ENCODE results near the gene FTO. TPM values are rescaled to one million over a fixed set of nuclear protein-coding genes. Genes with fewer than 3 reads are reported as not detected.

The FTO gene
- total and polyA plus RNA-seq, 9 donors, result 45.0 to 71.1 (median 55.6) TPM

DNA sequence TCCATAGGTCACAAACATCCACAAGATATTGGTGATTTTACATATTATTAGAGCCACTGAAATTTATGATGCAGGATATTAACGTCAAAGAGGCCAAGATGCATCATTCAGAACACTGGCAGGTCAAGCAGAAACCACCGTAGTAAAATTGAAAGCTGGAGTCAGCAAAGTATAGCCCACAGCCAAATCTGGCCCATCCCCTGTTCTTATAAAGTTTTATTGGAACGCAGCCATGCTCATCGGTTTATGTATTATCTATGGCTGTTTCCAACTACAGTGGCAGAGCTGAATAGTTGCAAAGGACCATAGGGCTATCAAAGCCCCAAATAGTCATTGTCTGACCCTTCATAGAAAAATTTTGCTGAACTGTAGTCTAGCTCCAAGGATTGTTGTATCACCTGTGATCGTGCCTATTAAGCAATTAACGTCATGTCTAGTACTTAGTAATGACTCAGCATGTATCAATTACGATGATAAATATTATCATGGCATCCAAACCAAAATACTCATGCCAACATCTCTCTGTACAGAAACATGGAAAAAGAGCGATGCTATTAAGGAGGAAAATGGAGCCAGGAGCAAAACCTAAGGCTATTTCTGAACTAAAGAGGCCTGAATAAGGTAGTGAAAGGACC lies 417.0 kb downstream of the FTO start:
- H3K27ac ChIP-seq (ENCODE audit: low read length), result no peak overlapping the region
- DNase-seq, result no peak
- 76% methylated on average over 2 of the region's 8 CpGs for WGBS (ENCODE audit: insufficient coverage)
- no peaks in the 10 kb centered on the region for H3K4me1 ChIP-seq (ENCODE audit: control insufficient read depth, insufficient read depth, low read length)
- no peaks in the 10 kb centered on the region for H3K9me3 ChIP-seq (replicated peaks; ENCODE audit: control insufficient read depth, low read depth, low read length)
- H3K27me3 ChIP-seq (ENCODE audit: control insufficient read depth, insufficient read depth, low read length), result no peaks in the 10 kb centered on the region
- H3K36me3 ChIP-seq (ENCODE audit: control insufficient read depth, insufficient read depth, low read length), result no peaks in the 10 kb centered on the region
- no peak overlapping the region for H3K4me3 ChIP-seq (ENCODE audit: low read length)

DNA sequence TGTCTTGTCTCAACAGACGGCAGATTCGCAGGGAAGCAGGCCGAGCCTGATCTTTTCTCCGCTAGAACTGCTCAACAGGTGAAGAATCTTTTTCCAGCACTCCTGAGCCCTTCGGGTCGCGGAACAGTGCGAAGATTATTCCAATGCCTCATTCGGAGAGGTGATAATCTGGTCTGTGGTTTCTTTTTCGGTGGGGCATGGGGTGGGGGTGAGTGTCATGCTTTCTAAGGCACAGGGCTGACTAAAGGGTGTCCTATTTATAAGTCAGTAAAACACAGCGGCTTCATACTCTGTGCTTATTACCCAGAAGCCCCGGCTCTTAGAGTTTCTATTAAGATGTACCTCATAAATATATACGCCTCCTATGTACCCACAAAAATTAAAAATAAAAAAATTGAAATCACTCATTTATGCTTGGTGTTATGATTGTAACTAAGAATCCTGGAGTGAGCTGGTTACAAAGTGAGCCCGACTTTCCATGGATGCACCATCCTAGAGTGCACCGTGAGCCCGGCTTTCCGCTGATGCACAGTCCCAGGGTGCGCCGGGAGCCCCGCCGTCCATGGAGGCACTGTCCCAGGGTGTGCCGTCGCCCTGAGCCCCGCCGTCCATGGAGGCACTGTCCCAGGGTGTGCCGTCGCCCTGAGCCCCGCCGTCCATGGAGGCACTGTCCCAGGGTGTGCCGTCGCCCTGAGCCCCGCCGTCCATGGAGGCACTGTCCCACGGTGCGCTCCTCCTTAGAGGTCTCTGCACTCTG lies 417.8 kb downstream of the FTO start:
- Histone ChIP-seq H3K9me3 (replicated peaks; ENCODE audit: control insufficient read depth, low read depth, low read length) (no peaks in the 10 kb centered on the region), H3K4me3 (ENCODE audit: low read length) (no peak overlapping the region), H3K4me1 (ENCODE audit: control insufficient read depth, insufficient read depth, low read length) (no peaks in the 10 kb centered on the region), H3K36me3 (ENCODE audit: control insufficient read depth, insufficient read depth, low read length) (no peaks in the 10 kb centered on the region), H3K27ac (ENCODE audit: low read length) (no peak overlapping the region), H3K27me3 (ENCODE audit: control insufficient read depth, insufficient read depth, low read length) (peaks cover 2% of the 10 kb centered on the region)
- 94% methylated on average over 21 of the region's 35 CpGs for WGBS (ENCODE audit: insufficient coverage)
- DNase-seq, result no peak

DNA sequence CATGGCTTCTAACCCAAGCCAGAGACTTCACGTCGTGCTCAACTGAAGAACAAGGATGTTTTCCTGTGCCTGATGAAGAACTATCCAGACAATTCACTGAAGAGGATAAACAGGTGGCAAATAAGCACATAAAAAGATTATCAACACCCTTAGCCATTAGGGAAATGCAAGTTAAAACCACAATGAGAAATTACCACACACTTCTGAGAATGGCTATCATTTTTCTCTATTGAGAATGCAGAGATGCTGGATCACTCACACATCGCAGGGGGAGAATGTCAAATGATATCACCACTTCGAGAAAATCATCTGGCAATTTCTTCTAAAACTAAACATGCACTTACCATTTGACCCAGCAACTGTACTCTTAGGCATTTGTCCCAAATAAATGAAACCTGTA lies 419.8 kb downstream of the FTO start:
- Histone ChIP-seq H3K4me3 (ENCODE audit: low read length) (no peak overlapping the region), H3K9me3 (replicated peaks; ENCODE audit: control insufficient read depth, low read depth, low read length) (no peaks in the 10 kb centered on the region), H3K27me3 (ENCODE audit: control insufficient read depth, insufficient read depth, low read length) (peaks cover 2% of the 10 kb centered on the region), H3K4me1 (ENCODE audit: control insufficient read depth, insufficient read depth, low read length) (no peaks in the 10 kb centered on the region), H3K27ac (ENCODE audit: low read length) (no peak overlapping the region), H3K36me3 (ENCODE audit: control insufficient read depth, insufficient read depth, low read length) (no peaks in the 10 kb centered on the region)
- DNase-seq, result no peak
- 30% methylated on average over 2 of the region's 4 CpGs for WGBS (ENCODE audit: insufficient coverage)

DNA sequence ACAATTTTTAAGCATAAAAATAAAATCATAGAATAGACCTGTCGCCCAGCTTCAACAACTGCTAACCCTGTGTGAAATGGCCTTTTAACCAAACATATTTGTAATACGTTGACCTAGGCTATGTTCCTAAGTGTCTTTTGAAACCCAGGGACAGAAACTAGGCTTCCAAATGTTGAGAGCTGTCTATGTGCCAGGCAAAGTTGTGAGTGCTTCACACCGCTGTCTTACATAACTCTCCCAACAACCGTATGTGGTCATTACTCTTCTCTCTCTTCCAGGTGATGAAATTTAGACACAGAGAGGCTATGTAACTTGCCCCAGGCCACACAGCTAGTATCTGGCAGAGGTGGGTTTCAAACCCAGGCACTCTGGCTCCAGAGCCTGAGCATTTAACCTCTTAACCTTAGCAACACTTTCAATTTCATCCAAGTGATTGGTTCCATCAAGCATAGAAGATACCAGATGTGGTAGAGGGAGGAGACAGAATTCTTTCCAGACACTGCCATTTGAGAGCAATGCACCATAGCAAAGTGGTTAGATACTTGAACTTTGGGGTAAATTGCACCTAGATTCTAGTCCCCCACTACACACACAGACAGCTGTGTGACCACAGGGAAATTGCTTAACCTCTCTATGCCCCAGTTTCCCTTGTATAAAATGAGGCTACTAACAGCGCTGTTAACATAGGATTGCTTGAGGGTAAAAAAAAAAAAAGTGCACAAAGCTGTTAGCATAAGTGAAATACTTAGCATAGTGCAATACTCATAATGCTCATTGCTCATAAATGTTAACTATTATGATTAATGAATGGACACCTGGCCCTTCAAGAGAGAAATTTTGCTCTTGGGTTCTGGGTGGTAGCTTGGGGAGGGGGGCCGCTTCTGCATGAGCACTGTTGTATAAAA lies 422.0 kb downstream of the FTO start:
- H3K27ac ChIP-seq (ENCODE audit: low read length), result no peak overlapping the region
- DNase-seq, result no peak
- no peaks in the 10 kb centered on the region for H3K36me3 ChIP-seq (ENCODE audit: control insufficient read depth, insufficient read depth, low read length)
- H3K27me3 ChIP-seq (ENCODE audit: control insufficient read depth, insufficient read depth, low read length), result peaks cover 2% of the 10 kb centered on the region
- H3K9me3 ChIP-seq (replicated peaks; ENCODE audit: control insufficient read depth, low read depth, low read length), result no peaks in the 10 kb centered on the region
- no peak overlapping the region for H3K4me3 ChIP-seq (ENCODE audit: low read length)
- WGBS (ENCODE audit: insufficient coverage), result 87% methylated on average over 4 of the region's 6 CpGs
- no peaks in the 10 kb centered on the region for H3K4me1 ChIP-seq (ENCODE audit: control insufficient read depth, insufficient read depth, low read length)

DNA sequence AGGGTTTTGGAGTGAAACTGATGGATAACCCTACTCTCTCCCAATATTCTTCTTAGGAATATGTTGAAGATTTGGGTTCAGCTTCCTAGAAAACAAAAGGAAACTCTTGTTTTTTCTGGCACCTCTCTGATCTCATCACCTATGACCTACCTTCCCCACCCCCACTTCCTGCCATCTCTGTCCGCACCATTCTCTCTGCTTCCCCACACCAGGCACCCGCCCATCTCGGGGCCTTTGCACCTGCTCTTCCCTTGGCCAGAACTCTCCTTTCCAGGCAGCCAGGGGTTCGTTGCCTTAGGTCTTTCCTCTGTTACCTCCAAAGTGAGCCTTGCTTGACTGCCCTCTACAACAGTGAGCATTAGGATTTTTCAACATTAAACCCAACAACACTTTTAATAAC lies 423.0 kb downstream of the FTO start:
- 63% methylated on average over 4 of the region's 4 CpGs for WGBS (ENCODE audit: insufficient coverage)
- no peak overlapping the region for H3K27ac ChIP-seq (ENCODE audit: low read length)
- no peaks in the 10 kb centered on the region for H3K4me1 ChIP-seq (ENCODE audit: control insufficient read depth, insufficient read depth, low read length)
- no peak overlapping the region for H3K4me3 ChIP-seq (ENCODE audit: low read length)
- H3K27me3 ChIP-seq (ENCODE audit: control insufficient read depth, insufficient read depth, low read length), result peaks cover 2% of the 10 kb centered on the region
- no peaks in the 10 kb centered on the region for H3K36me3 ChIP-seq (ENCODE audit: control insufficient read depth, insufficient read depth, low read length)
- DNase-seq, result no peak
- no peaks in the 10 kb centered on the region for H3K9me3 ChIP-seq (replicated peaks; ENCODE audit: control insufficient read depth, low read depth, low read length)

DNA sequence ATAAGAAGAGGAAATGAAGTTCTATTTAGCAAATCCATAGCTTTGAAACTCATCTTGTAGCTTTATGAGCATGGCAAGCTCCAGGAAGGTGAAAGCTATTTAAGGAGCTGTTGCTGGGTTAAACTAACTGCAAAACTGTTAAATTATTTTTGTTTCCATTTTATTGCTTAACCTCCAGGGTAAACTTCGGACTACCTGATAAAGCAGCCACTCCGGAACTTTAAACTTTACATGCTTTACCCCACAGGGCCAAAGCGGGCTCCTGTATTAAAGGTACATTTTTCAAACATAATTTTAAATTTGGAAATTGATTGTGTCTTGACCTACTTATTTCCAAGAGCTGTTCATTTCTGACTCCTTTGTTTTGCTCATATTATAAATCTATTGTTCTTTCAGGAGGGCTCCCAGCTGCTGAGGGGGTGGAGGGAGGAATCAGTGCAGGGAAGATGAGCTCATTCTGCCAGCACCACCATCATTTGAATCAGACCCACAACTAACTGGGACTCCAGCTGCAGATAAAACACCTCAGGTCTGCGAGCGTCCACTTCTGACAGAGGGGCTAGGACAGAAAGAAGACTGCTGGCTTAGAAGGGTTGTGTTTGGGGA lies 424.8 kb downstream of the FTO start:
- H3K27ac ChIP-seq (ENCODE audit: low read length), result no peak overlapping the region
- WGBS (ENCODE audit: insufficient coverage), result no CpG with 5 or more reads among the region's 5 CpGs
- H3K27me3 ChIP-seq (ENCODE audit: control insufficient read depth, insufficient read depth, low read length), result peaks cover 2% of the 10 kb centered on the region
- no peak for DNase-seq
- H3K9me3 ChIP-seq (replicated peaks; ENCODE audit: control insufficient read depth, low read depth, low read length), result no peaks in the 10 kb centered on the region
- no peaks in the 10 kb centered on the region for H3K4me1 ChIP-seq (ENCODE audit: control insufficient read depth, insufficient read depth, low read length)
- H3K36me3 ChIP-seq (ENCODE audit: control insufficient read depth, insufficient read depth, low read length), result no peaks in the 10 kb centered on the region
- no peak overlapping the region for H3K4me3 ChIP-seq (ENCODE audit: low read length)

DNA sequence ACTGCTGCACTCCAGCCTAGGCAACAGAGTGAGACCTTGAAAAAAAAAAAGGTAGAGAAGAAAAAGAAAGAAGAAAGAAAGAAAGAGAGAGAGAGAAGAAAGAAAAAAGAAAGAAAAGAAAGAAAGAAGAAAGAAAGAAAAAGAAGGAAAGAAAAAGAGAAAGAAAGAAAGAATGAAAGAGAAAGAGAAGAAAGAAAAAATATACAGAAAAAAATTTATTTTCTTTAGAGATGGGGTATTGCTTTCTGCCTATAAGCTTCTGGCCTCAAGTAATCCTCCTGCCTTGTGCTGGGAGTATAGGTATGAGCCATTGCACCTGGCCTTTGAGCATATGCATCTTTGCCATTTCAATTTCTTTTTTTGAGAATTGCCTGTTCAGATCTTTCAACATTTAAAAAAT lies 425.9 kb downstream of the FTO start:
- no peaks in the 10 kb centered on the region for H3K4me1 ChIP-seq (ENCODE audit: control insufficient read depth, insufficient read depth, low read length)
- no peaks in the 10 kb centered on the region for H3K36me3 ChIP-seq (ENCODE audit: control insufficient read depth, insufficient read depth, low read length)
- H3K27ac ChIP-seq (ENCODE audit: low read length), result no peak overlapping the region
- peaks cover 2% of the 10 kb centered on the region for H3K27me3 ChIP-seq (ENCODE audit: control insufficient read depth, insufficient read depth, low read length)
- no peak overlapping the region for H3K4me3 ChIP-seq (ENCODE audit: low read length)
- DNase-seq, result no peak
- no peaks in the 10 kb centered on the region for H3K9me3 ChIP-seq (replicated peaks; ENCODE audit: control insufficient read depth, low read depth, low read length)

DNA sequence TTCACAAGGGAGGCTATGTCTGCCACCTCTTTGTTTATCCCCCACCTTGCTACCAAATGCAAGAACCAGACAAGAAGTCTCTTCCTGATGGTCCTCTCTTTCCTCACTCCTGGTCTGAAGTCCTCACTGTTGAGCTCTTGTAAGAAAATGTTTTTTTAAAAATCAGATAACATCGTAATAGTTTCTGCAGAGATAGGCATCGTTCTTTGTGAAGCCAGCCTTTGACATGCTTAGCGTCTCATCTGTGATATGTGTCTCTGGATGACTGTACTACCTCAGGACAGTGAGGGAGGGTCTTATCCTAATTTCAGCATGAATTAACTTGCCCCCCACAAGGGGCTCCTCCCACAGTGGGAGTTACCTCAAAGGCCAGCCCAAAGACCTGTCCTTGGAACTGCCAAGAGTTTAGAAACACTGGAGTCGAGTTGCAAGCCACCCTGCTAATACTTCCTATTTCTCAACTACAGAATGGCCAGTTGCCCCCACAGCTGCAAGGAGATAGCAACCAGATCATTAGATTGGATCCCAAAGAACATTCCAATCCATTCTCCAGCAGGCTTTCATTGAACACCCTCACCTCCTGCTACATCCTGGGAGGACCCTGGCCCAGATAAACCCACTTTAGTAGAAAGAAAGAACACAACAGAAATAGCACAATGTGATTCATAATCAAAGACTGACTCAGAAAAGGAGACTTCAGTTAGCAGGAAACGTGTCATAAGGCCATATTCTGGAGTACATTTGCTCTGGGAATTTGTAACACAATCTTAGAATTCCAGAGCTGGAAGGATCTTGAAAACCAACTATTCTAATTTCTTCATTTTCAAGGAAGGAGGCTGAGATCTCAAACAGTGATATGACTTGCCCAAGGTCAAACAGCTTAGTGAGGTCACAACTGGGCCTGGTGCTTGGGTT lies 431.7 kb downstream of the FTO start:
- Histone ChIP-seq H3K27me3 (ENCODE audit: control insufficient read depth, insufficient read depth, low read length) (no peaks in the 10 kb centered on the region), H3K27ac (ENCODE audit: low read length) (no peak overlapping the region), H3K4me1 (ENCODE audit: control insufficient read depth, insufficient read depth, low read length) (no peaks in the 10 kb centered on the region), H3K36me3 (ENCODE audit: control insufficient read depth, insufficient read depth, low read length) (no peaks in the 10 kb centered on the region), H3K9me3 (replicated peaks; ENCODE audit: control insufficient read depth, low read depth, low read length) (peaks cover 2% of the 10 kb centered on the region), H3K4me3 (ENCODE audit: low read length) (no peak overlapping the region)
- 25% methylated on average over 1 of the region's 5 CpGs for WGBS (ENCODE audit: insufficient coverage)
- no peak for DNase-seq

DNA sequence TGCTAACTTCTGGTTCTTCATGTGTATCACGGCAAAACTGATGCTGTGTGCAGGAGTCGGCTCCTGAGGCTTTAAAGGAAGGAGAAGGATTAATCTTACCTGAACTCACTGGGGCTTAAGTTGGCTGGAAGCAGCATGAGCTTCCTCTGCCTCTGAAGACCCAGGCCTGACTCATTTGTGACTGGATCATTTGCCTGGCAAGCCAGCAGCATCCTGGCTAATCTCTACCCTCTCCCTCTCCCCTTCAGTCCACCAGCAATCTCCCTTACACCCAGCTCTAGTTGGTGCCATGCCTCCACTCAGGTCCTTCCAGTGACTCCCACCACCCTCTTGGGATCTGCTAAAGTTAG lies 432.3 kb downstream of the FTO start:
- Histone ChIP-seq H3K27ac (ENCODE audit: low read length) (no peak overlapping the region), H3K9me3 (replicated peaks; ENCODE audit: control insufficient read depth, low read depth, low read length) (peaks cover 2% of the 10 kb centered on the region), H3K36me3 (ENCODE audit: control insufficient read depth, insufficient read depth, low read length) (no peaks in the 10 kb centered on the region), H3K4me3 (ENCODE audit: low read length) (no peak overlapping the region), H3K27me3 (ENCODE audit: control insufficient read depth, insufficient read depth, low read length) (no peaks in the 10 kb centered on the region), H3K4me1 (ENCODE audit: control insufficient read depth, insufficient read depth, low read length) (no peaks in the 10 kb centered on the region)
- WGBS (ENCODE audit: insufficient coverage), result no CpG with 5 or more reads among the region's 2 CpGs
- no peak for DNase-seq

Data from muscle of leg (tissue), 11 donors.